ENCODE results near the gene NGF.

- TF ChIP-seq, protein P1, sequence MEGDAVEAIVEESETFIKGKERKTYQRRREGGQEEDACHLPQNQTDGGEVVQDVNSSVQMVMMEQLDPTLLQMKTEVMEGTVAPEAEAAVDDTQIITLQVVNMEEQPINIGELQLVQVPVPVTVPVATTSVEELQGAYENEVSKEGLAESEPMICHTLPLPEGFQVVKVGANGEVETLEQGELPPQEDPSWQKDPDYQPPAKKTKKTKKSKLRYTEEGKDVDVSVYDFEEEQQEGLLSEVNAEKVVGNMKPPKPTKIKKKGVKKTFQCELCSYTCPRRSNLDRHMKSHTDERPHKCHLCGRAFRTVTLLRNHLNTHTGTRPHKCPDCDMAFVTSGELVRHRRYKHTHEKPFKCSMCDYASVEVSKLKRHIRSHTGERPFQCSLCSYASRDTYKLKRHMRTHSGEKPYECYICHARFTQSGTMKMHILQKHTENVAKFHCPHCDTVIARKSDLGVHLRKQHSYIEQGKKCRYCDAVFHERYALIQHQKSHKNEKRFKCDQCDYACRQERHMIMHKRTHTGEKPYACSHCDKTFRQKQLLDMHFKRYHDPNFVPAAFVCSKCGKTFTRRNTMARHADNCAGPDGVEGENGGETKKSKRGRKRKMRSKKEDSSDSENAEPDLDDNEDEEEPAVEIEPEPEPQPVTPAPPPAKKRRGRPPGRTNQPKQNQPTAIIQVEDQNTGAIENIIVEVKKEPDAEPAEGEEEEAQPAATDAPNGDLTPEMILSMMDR (IDR thresholded peaks at IDR 0.05; ENCODE audit: insufficient read depth, low read depth, low read length) = no peak
- no peak for TF ChIP-seq EZH2 (IDR thresholded peaks at IDR 0.05; ENCODE audit: insufficient read depth, low read length)
These were observed 7.5 kb downstream of the NGF start for GRCh38 chr1:115330480-115331013.
